HG03025 (cell line): Measurements from ENCODE around the gene HIVEP3.

Experiments used
- ATAC-seq: cut with Tn5 transposase; IDR thresholded peaks from one replicate; pipeline ENCODE4 v1.9.1; 2021; ENCODE audit warnings: mild to moderate bottlenecking, moderate library complexity; ENCODE audit not compliant: unreplicated experiment, low FRiP score

The HIVEP3 gene

DNA sequence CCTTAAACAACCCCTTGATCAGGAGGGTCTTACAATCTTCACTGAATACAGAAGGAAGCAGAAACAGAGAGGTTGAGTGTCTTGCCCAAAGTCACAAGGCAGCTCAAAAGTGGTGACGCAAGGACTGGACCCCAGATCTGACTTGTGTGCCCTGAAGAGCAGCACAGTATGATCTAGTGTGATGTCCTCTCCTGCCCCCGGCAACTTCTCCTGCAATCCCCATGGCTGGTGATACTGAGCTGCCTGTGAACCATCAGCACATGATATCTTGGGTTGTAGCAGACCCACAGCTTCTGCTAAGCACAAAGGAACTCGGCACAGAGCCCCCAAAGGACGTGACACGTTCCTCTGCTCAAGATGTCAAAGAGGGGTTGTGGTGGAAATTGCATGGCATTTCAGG, 383.0 kb downstream of the HIVEP3 start:
- ATAC-seq = no peak

DNA sequence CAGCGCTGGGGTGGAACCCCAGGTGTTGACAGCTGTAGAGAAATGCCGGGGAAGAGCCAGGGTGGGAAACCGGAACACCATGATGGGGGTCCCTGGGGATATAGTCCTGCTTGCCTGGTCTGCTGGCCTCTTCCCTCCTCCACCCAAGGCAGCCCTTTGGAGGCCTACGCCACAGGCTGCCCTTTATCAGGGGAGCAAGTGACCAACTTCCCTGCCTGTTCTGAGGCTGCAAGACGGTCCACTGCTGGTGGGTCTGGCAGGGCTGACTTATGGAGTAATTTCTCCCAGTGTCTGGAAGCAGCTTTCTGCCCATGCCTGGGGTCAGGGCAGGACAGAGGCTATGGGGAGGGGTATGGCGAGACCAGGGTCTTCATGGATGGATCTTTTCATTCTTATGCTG, 383.4 kb downstream of the HIVEP3 start:
- no peak for ATAC-seq

DNA sequence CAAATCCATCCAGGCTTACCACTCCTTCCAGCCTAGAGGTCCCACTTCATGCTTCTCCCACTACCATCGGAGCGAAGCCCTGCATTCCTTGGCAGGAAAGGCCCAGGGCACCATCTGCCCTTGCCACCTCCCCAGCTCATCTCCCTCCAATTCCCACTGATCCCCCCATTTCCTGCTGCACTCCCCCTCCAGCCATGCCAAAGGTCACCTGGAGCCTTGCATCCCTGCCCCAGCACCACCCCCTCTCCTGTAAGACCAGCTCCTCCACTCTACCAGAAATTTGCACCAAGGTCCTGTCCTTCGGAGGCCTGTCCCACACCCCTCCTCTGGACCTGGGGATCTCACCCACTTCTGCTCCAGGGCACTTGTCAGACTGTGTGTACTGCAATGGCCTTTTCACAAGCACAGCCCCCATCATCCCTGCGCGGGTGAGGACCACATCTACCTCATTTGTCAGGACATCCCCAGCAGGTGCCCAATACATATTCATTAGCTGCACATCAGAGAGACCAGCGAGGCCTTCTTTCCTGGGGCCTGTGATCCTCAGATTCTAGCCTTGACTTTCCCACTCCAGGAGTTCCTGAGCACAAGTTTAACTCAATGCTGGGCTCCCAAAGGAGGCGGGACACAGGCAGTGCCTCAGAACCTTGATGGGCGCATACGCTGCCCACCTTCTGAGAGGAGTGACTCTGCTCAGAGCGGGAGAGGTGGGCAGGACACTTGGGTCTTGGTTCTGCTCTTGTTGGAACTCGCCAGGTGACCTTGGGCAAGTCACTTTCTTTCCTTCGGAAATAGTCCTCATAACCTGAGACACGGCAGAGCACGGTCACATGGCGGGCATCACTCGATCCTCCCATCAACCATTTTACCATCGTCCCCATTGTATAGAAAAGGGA, 384.3 kb downstream of the HIVEP3 start:
- no peak for ATAC-seq

DNA sequence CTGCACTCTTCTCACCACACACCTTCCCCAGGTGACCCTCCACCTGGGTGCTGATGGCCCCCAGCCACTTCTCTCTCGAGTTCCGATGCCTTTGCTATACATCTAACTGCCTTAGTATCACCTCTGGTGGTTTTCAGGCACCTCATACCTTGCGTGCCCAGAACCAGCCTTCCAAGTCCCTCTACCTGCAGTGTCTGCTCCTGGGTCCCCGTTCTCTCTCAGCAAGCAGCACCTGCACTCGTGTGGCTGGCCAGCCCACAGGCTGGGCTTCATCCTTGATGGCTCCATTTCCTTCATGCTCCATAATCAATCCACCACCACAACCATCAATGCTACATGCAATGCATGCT, 385.0 kb downstream of the HIVEP3 start:
- ATAC-seq = no peak

DNA sequence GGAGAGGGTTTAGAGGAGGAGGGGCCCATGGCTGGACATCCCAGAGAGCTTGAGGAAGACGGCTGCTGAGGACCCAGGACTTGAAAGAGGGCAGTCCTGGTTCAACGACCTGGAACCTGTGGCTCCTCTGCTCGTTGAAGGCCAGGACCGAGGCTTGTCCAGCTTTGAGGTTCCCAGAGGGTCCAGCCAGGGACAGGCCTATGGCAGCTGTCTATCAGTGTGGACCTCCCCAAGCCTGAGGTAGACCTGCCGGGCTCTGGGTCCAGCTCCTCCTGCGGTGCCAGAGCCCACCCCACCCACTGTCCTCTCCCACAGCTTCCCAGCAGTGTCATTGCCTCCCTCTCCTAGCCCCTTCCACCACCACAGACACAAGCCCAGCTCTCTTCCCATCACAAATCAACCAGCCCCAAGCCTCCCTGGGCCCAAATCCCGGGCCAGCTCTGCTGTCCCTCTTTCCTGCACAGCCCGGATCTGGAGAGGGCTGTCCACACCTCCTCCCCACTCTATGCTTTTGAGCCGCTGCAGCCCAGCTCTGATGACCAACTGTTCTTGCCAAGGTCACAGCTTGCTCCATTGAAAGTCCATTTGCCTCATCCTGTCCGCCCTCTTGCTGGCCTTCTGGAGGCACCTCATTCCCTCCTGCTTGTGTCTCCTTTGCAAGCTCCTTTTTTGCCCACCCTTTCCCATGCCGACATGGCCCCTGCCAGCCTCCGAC, 385.5 kb downstream of the HIVEP3 start:
- no peak for ATAC-seq

DNA sequence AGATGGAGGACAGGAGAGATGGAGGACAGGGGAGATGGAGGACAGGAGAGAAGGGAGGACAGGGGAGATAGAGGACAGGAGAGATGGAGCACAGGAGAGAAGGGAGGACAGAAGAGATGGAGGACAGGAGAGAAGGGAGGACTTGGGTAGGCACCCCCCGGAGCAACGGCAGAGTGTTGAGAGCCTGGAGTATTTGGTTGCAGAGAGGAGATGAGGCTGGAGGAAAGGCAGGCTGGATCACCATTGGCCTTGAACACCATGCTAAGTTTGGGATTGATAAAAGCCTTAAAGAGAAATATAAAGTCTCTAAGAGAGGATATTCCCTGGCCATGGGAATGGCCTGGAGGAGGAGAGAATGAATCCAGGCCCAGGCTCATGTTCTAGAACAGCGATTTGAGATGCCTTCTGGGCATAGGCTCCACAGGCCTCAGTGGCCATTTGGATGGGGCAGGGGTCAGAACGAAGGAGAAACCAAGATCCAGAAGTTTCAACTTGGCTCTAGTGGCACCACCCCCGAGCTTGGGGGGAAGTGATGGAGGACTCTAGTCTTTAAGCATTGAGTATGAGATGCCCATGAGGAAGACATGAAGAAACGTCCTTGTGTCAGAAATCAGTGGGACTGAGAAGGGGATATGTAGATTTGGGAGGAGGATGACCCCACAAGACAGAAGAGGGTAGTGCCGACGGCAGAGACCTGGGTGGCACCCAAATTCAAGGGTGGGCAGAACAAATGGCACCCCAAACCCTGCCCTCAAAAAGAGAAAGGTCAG, 386.3 kb downstream of the HIVEP3 start:
- ATAC-seq = no peak

DNA sequence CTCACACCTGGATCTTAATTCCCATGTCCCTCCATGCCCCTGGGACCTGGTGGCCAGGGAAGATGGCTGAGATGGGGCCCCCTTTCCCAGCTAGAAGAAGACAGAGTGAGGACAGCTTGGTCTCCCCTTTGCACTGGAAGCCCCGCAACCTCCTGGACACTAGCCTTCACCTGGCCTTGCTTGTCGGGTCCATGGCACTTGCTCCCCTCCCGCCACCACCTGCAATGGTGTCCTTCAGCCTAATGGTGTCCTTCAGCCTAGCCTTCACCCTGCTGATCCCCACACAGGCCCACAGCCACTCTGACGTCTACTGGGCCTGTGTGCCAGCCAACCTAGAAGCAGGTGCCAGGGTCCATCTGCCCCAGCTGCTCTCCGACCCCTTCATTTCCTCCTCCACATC, 388.3 kb downstream of the HIVEP3 start:
- ATAC-seq = no peak

DNA sequence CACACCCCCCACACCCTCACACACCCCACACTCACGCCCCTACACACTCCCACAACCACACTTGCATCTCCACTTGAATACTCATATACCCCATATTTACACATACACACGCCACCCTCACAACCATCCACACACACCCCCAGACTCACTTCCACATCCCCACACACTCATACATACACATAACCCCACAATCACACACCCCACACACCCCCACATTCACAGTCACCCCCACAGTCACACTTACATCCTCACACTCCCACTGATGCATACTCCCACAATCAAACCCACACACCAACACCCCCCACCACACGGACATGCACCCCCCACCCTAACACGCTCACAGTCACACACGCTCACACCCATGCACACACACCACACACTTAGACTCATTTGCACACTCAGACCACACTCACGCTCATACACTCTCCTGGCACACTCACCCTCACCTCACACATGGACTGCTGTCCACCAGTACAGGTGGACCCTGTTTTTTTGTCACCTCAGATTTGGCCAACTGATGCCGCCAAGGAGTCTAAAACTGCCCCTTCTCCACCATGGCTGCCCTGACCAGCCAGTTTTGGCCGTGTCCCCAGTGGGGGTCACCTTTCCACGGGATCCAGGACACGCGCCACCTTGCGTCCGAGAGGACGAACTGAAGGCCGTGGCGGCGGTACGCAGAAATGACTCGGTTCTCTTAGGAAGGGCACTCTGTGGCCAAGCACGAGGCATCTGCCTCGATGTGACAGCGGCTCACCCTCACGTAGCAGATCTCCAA, 388.9 kb downstream of the HIVEP3 start:
- ATAC-seq = no peak

DNA sequence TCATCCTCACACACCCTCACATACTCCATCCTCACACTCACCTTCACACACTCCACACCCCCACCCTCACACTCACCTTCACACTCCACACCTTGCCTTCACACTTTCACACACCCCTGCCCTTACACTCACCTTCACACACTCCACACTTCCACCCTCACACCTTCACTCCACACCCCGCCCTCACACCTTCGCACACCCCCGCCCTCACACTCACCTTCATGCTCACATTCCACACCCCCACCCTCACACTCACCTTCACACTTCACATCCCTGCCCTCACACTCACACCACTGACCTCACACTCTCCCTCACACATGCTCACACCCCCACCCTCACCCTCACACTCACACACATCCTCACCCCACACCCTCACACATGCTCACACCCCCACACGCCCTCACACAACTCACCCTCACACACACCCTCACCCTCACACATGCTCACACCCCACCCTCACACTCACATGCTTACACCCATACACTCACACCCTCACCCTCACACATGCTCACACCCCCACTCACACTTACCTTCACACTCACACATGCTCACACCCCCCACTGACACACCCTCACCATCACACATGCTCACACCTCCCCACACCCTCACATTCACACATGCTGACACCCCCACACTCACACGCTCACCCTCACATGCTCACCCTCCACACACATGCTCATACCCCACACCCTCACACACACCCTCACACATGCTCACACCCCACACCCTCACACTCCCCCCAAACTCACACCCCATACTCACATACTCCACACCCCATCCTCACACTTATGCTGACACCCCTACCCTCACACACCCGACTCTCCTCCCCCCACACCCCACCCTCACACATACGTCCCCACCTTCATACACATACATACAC, 389.8 kb downstream of the HIVEP3 start:
- ATAC-seq = no peak

DNA sequence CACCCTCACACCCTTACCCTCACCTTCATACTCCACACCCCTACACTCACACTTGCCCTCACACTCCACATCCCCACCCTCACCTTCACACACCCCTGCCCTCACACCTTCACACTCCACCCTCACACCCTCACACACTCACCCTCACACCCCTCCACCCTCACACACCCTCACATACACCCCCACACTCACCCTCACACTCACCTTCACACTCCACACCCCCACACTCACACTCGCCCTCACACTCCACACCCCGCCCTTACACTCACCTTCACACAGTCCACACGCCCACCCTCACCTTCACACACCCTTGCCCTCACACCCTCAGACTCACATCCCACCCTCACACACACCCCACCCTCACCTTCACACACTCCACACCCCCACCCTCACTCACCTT, 390.6 kb downstream of the HIVEP3 start:
- ATAC-seq = no peak

DNA sequence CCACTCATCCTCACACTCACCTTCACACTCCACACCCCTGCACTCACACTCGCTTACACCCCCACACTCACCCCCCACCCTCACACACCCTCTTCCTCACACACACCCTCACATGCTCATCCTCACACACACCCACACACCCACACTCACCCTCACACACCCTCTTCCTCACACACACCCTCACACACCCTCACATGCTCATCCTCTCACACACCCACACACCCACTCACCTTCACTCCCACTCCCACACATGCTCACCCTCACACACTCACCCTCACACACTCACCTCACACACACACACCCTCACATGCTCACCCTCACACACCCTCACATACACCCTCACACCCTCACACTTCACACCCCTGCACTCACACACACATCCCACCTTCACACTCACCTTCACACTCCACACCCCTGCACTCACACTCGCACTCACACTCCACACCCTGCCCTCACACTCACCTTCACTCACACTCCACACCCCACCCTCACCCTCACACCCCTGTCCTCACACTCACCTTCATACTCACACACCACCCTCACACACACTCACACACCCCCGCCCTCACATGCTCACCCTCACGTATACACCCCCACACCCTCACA, 391.7 kb downstream of the HIVEP3 start:
- no peak for ATAC-seq

DNA sequence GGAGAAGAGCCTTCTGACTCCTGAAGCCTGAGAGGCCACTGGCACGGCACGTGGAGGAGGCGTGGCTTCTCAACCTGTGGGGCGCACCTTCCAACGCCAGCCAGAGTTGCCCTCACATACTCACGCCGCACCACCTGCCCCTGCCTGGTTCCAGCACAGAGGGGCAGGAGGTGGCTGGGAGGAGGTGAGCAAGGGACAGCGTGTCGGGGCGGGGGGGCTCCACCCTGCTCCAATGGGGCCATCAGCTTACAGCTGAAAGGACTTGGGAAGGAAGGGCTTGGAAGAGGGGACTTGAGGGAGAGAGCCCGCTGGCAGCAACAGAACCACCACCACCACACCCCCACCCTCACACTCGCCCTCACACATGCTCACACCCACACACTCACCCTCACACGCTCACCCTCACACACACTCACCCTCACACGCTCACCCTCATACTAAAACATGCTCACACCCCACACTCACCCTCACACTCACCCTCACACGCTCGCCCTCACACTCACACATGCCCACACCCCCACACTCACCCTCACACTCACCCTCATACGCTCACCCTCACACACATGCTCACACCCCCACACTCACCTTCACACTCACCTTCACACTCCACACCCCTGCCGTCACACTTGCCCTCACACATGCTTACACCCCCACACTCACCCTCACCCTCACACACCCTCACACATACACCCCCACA, 392.7 kb downstream of the HIVEP3 start:
- no peak for ATAC-seq

DNA sequence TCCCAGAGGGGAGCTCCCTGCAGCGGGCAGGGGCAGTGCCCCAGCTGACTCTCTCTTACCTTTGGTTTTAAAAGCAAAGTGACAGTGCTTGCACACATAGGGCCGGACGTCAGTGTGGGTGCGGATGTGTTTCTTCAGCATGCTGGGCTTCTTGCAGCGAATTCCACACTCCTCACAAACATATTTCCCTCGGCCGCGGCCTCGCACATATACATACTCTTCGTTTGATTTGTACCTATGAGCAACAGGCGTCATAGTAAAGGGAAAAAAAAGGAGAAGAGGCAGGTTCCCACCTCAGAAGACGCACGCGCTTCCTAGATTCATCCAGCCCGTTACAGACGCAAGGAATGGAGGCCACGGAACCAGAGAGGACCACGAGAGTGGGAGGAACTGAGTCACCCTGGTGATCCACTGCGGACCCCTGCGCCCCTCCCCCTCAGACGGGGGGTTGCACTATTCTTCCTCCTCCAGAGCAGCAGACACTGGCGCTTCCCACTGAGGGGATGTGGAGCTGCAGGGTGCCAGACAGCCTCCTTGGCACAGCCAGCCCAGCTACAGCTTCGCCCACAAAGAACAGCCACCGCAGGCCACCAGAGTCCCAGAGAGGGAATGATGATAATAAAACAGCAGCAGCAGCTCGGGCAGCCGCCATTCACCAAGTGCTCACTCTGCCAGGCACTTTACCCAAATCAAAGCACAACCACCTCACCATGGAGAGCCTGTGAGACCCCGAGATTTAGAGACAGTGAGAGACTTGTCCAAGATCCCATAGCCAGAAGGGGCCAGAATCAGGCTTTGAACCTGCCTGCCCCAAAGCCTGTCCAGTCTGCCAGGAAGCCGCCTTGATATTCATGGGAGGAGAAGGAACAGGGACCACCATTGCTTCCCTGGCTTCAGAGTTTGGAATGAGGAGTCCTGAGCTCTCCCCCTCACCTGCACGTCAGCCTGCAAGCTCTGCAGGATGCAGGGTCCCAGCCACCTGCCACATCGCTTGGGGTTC, 393.7 kb downstream of the HIVEP3 start:
- ATAC-seq = no peak

DNA sequence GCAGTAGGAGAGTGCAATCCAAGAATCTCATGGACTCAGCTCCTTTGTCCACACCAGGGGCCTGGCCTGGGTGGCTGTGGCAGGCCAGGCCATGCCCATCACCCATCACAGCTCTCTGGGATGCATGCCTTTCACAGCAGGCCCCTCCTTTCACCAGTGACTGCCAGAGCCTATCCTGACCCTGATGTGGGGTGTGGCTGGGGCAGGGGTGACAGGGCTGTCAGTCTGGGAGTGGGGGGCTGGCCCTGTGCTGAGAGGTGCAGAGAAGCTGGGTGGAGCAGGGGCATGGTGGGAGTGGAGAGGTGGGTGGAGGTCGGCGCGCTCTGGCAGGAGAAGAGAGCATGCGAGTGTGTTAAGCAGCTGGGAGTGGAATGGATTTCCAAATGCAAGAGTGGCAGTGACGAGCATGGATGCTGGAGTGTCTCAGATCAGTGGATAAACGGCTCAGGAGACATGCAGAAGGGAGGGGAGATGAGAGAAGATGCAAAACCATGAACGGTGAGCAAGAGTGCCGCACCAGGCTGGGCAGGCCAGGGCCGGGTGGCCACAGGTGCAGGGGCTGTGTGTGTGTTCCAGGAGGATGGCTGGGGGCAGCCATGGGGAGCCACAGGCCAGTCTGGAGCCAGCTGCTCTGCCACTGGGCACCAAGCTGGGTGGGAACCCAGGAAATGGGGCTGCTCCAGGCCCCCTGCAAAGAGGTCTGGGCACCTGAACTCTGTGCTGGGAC, 394.6 kb downstream of the HIVEP3 start:
- ATAC-seq = no peak

DNA sequence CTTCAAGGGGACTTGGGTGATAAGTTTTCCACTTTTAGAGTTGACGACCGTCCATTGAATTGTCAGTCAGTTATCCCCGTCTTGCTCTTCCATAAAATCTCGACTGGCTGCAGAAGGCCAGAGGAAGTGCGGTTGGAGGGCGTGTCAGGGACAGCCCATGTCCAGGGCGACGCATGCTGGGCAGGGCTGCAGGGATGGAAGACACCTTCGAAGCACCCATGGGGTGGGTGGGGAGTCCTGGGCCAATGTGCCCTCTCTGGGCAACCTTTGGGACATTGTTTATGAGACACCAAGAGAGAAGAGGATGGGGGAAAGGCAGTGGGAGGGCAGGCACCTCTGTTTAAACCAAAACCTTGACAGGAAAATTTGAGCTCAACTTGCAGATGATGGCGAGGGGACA, 395.7 kb downstream of the HIVEP3 start:
- ATAC-seq = no peak

DNA sequence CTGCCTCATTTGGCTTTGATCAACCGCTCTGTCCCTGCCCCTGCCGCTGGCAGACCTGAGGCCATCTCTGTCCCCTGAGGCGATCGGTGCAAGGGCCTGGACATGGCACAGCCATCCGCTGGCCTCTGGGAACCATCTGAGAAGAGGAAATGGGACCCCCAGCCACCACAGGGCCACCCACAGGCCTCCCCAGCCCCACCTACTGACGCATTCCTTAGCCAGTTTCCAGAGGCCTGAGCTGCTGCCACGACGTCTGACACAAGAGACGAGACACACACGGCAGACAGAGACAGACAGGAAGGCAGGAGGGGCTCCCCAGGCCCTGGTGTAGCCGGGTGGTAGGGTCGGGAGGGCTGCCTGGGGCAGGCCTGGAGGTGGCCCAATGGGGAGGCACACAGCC, 397.0 kb downstream of the HIVEP3 start:
- ATAC-seq = no peak
